Type B pancreatic cell (in vitro differentiated cells): ENCODE data around the gene RILPL1. TPM values are rescaled to one million over a fixed set of nuclear protein-coding genes. Genes with fewer than 3 reads are reported as not detected.

Experiments used
- DNase-seq: peaks from one replicate; pipeline ENCODE4 v3.0.0; 2021; ENCODE audit warnings: mixed read lengths; ENCODE audit not compliant: unreplicated experiment; ENCODE audit errors: extremely low spot score
- H3K27ac Mint-ChIP-seq: 2 replicates; pipeline ENCODE4 v1.8.0; 2021; ENCODE audit warnings: mild to moderate bottlenecking, mixed read lengths
- H3K27me3 Mint-ChIP-seq: 2 replicates; pipeline ENCODE4 v1.8.0; 2021; ENCODE audit warnings: mixed read lengths
- H3K36me3 Mint-ChIP-seq: 2 replicates; pipeline ENCODE4 v1.8.0; 2021; ENCODE audit warnings: mixed read lengths
- H3K4me1 Mint-ChIP-seq: one replicate; pipeline ENCODE4 v1.8.0; 2021; ENCODE audit warnings: mixed read lengths; ENCODE audit not compliant: unreplicated experiment
- H3K4me3 Mint-ChIP-seq: 2 replicates; pipeline ENCODE4 v1.8.0; 2021; ENCODE audit warnings: mild to moderate bottlenecking, mixed read lengths
- H3K9me3 Mint-ChIP-seq: 2 replicates; pipeline ENCODE4 v1.8.0; 2021; ENCODE audit warnings: mixed read lengths
- CTCF ChIP-seq: fragments of 200-600 bp; sonication (generic); conservative IDR thresholded peaks from 2 replicates; pipeline ENCODE4 v1.5.0; 2021; ENCODE audit warnings: antibody characterized with exemption, mild to moderate bottlenecking
- total RNA-seq: library from RNA; stranded (reverse); gene quantifications from 2 replicates; pipeline ENCODE4 v1.2.1, GENCODE V29; 2021; ENCODE audit warnings: low replicate concordance

The RILPL1 gene
- total RNA-seq, 1 donor from 2014 or later = 18.9 TPM

- H3K27me3 Mint-ChIP-seq = no peaks in the 10 kb centered on the region
- peaks cover 7% of the 10 kb centered on the region for H3K36me3 Mint-ChIP-seq
- no peak overlapping the region for H3K4me3 Mint-ChIP-seq
- H3K9me3 Mint-ChIP-seq = no peaks in the 10 kb centered on the region
- no peak for DNase-seq
- H3K27ac Mint-ChIP-seq = peak overlapping the region; percentile 36
- H3K4me1 Mint-ChIP-seq = peaks cover 4% of the 10 kb centered on the region
- no peak for TF ChIP-seq CTCF
These were observed 27.3 kb downstream of the RILPL1 start for GRCh38 chr12:123506059-123506842.

GRCh38 chr12:123502163-123502704 lies 31.3 kb downstream of the RILPL1 start:
- no peaks in the 10 kb centered on the region for H3K27me3 Mint-ChIP-seq
- no peak for TF ChIP-seq CTCF
- H3K4me3 Mint-ChIP-seq = no peak overlapping the region
- peaks cover 21% of the 10 kb centered on the region for H3K36me3 Mint-ChIP-seq
- no peak for DNase-seq
- H3K9me3 Mint-ChIP-seq = no peaks in the 10 kb centered on the region
- no peak overlapping the region for H3K27ac Mint-ChIP-seq
- H3K4me1 Mint-ChIP-seq = peaks cover 4% of the 10 kb centered on the region

GRCh38 chr12:123499332-123499731 lies 34.2 kb downstream of the RILPL1 start:
- TF ChIP-seq CTCF = no peak
- no peak overlapping the region for H3K27ac Mint-ChIP-seq

GRCh38 chr12:123498126-123498825 lies 35.2 kb downstream of the RILPL1 start:
- no peak overlapping the region for H3K4me3 Mint-ChIP-seq
- H3K27me3 Mint-ChIP-seq = no peaks in the 10 kb centered on the region
- H3K27ac Mint-ChIP-seq = no peak overlapping the region
- no peak for TF ChIP-seq CTCF
- H3K4me1 Mint-ChIP-seq = peaks cover 4% of the 10 kb centered on the region
- peaks cover 24% of the 10 kb centered on the region for H3K36me3 Mint-ChIP-seq
- DNase-seq = no peak
- no peaks in the 10 kb centered on the region for H3K9me3 Mint-ChIP-seq

More at GRCh38 chr12:123499332-123499731, 34.2 kb downstream of the RILPL1 start:
- H3K27me3 Mint-ChIP-seq = no peaks in the 10 kb centered on the region
- H3K4me1 Mint-ChIP-seq = peaks cover 4% of the 10 kb centered on the region
- no peak for DNase-seq
- no peak overlapping the region for H3K4me3 Mint-ChIP-seq
- H3K9me3 Mint-ChIP-seq = no peaks in the 10 kb centered on the region
- H3K36me3 Mint-ChIP-seq = peaks cover 24% of the 10 kb centered on the region

- peaks cover 6% of the 10 kb centered on the region for H3K4me1 Mint-ChIP-seq
- H3K27ac Mint-ChIP-seq = no peak overlapping the region
- DNase-seq = no peak
- H3K27me3 Mint-ChIP-seq = no peaks in the 10 kb centered on the region
- peaks cover 21% of the 10 kb centered on the region for H3K36me3 Mint-ChIP-seq
- TF ChIP-seq CTCF = no peak
- no peak overlapping the region for H3K4me3 Mint-ChIP-seq
- H3K9me3 Mint-ChIP-seq = no peaks in the 10 kb centered on the region
These were observed 36.5 kb downstream of the RILPL1 start for GRCh38 chr12:123497065-123497464.
